Stimulated activated CD4-positive, alpha-beta T cell treated with anti-CD3 and anti-CD28 coated beads, Interleukin-2, amount 100 ng/mL, for 48 hours (primary cell): ENCODE results near the gene EIF4E3.

Source experiments
- DNase-seq, 2 donors: peaks; one replicate each; pipeline ENCODE4 v3.0.0-alpha.2; 2020

The EIF4E3 gene

GRCh38 chr3:71641674-71642073 lies 83.5 kb downstream of the EIF4E3 start:
- DNase-seq: no peak

GRCh38 chr3:71640331-71640983 lies 84.7 kb downstream of the EIF4E3 start:
- no peak for DNase-seq

GRCh38 chr3:71636482-71636881 lies 88.7 kb downstream of the EIF4E3 start:
- DNase-seq: no peak

GRCh38 chr3:71636001-71636400 lies 89.2 kb downstream of the EIF4E3 start:
- DNase-seq: no peak

- no peak for DNase-seq
These were observed 90.5 kb downstream of the EIF4E3 start for GRCh38 chr3:71634671-71635070.

GRCh38 chr3:71629711-71630110 lies 95.5 kb downstream of the EIF4E3 start:
- no peak for DNase-seq

GRCh38 chr3:71629289-71629688 lies 95.9 kb downstream of the EIF4E3 start:
- DNase-seq: no peak

- no peak for DNase-seq
These were observed 96.7 kb downstream of the EIF4E3 start for GRCh38 chr3:71628522-71628921.

GRCh38 chr3:71625676-71626075 lies 99.5 kb downstream of the EIF4E3 start:
- DNase-seq: no peak
